Activated naive CD8-positive, alpha-beta T cell (primary cell): ENCODE measurements around the gene GGA2.
"Not testable (repeated sequence)": the region's sequence is repeated elsewhere in the genome, so short reads cannot be mapped to it uniquely, and the experiment has no call there.

Source experiments
- H3K27ac Mint-ChIP-seq: one replicate; pipeline ENCODE4 v1.8.0; 2021; ENCODE audit warnings: mixed read lengths
- H3K27me3 Mint-ChIP-seq: one replicate; pipeline ENCODE4 v1.8.0; 2021; ENCODE audit warnings: mixed read lengths
- H3K36me3 Mint-ChIP-seq: one replicate; pipeline ENCODE4 v1.8.0; 2021; ENCODE audit warnings: mixed read lengths
- H3K4me1 Mint-ChIP-seq: one replicate; pipeline ENCODE4 v1.8.0; 2021; ENCODE audit warnings: low read depth, mixed read lengths
- H3K4me3 Mint-ChIP-seq: one replicate; pipeline ENCODE4 v1.8.0; 2021; ENCODE audit warnings: mild to moderate bottlenecking, mixed read lengths
- H3K9me3 Mint-ChIP-seq: one replicate; pipeline ENCODE4 v1.8.0; 2021; ENCODE audit warnings: low read depth, mixed read lengths

Gene GGA2, protein sequence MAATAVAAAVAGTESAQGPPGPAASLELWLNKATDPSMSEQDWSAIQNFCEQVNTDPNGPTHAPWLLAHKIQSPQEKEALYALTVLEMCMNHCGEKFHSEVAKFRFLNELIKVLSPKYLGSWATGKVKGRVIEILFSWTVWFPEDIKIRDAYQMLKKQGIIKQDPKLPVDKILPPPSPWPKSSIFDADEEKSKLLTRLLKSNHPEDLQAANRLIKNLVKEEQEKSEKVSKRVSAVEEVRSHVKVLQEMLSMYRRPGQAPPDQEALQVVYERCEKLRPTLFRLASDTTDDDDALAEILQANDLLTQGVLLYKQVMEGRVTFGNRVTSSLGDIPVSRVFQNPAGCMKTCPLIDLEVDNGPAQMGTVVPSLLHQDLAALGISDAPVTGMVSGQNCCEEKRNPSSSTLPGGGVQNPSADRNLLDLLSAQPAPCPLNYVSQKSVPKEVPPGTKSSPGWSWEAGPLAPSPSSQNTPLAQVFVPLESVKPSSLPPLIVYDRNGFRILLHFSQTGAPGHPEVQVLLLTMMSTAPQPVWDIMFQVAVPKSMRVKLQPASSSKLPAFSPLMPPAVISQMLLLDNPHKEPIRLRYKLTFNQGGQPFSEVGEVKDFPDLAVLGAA

DNA sequence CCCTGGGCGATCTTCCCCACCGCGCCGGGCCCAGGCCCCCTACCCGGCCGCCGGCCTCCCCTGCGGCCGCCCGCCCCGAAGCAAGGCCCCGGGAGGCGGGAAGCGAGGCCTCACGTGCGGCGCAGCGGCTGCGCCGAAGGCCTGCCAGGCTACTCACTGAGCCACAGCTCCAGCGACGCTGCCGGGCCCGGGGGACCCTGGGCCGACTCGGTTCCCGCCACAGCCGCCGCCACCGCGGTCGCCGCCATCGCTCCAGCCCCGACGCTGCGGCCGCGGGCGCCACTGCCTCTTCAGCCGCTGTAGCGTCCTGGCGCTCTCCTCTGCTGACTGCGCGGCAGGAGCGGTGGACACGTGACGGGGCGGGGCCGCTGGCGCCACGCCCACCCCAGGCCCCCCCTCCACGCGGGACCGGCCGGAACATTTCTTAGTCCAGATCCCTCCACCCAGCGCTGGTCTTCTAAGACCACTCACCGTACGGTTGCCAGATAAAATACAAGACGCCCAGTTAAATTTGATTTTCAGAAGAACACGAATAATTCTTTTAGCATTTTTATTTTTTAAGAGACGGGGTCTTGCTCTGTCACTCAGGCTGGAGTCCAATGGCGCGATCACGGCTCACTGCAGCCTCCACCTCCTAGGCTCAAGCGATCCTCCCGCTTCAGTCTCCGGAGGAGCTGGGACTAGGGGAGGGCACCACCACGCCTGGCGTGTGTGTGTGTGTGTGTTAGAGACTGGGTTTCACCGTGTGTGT is at the start of gene GGA2:
Gene GGA2, minus strand, starts transcription at position 331 of the 751 bp plus-strand sequence. Its CDS starts 83 bp downstream, at position 248.
- H3K9me3 Mint-ChIP-seq = no peaks in the 10 kb centered on the region
- H3K4me3 Mint-ChIP-seq = peak within 1 kb of the TSS; percentile 93
- H3K27ac Mint-ChIP-seq = peak within 1 kb of the TSS; percentile 90
- peaks cover 59% of the 10 kb centered on the region for H3K4me1 Mint-ChIP-seq
- no peaks in the 10 kb centered on the region for H3K27me3 Mint-ChIP-seq
- H3K36me3 Mint-ChIP-seq = peaks cover 8% of the 10 kb centered on the region

DNA sequence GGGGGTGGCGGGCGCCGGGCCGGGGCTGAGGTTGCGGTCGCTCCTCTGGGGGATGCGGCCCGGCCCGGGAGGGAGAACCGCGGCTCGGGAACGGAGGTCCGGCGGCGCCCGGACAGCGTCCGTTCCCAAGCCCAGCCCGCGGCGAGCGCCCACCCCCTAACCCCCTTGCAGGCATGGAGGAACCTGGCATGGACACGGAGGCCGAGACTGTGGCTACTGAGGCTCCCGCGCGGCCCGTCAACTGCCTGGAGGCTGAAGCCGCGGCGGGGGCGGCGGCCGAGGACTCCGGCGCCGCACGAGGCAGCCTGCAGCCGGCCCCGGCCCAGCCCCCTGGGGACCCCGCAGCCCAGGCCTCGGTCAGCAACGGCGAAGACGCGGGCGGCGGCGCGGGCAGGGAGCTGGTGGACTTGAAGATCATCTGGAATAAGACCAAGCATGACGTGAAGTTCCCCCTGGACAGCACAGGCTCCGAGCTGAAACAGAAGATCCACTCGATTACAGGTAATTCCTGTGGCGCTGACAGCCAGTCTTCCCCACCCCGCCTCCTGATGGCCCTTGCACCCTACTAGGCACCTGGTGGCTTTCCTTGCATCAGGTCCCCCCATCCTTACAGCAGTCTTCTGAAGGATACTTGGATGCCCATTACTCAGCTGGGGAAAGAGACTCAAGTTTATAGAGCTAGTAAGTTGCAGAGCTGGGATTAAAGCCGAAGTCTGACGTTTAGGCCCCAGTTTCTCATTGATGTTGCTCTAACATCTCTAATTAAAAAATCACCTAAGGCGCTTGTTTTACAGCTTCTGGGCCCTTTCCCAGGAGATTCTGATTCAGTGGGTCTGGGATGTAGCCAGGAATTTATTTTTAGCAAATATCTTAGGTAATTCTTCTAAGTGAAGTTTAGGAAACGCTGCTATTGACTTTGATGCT is 47.7 kb upstream of the GGA2 start:
- Mint-ChIP-seq H3K9me3 (no peaks in the 10 kb centered on the region), H3K4me3 (peak overlapping the region; percentile 94), H3K4me1 (peaks cover 40% of the 10 kb centered on the region), H3K27ac (peak overlapping the region; percentile 66), H3K36me3 (no peaks in the 10 kb centered on the region), H3K27me3 (no peaks in the 10 kb centered on the region)

DNA sequence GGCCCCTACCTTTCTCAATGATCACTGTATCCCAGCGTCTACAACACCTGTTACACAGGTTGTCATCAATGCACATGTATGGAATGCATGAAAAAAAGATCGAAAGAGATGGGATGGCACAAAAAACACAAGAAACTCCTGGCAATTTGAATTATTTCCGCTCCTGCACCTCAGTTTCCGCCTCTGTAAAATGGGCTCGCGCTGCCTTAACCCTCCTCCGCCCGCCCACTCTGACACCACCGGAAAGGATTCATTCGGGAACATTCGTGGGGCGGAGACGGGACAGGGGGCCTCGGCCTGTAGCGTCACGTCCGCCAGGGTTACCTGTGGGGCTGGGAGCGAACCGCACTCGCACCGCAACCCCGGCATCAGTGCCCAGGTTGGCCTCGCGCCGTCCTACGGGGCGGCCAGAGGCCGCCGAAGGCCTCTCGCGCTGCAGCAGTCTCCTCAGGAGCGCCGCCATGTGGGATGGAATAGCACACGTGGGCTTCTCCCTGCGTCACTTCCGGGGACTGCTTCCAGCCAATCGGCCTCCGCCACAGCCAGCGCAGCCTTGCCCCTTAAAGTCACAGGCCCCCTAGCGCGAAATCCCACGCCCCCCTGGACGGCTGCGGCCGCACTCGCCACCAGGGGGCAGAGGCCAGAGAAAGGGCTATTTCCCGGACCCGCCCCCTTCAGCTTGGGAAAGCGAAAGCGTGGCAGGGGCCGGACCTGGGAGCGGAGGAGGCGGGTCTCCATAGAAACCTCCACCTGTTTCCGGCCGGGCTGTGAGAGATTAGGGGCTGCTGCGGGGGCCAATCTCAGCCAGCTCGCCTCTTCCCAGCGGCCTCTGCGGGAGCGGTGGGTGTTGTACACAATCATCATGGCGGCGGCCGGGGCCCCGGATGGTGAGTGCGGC is 46.8 kb upstream of the GGA2 start, which contains the start of the genes EARS2 and UBFD1:
Gene EARS2, minus strand, starts transcription at position 470 of the 898 bp plus-strand sequence. Its CDS starts 7 bp downstream, at position 463.
Gene UBFD1, plus strand, starts transcription at position 847 of the 898 bp plus-strand sequence. Its CDS starts 16 bp downstream, at position 863.
- peaks cover 40% of the 10 kb centered on the region for H3K4me1 Mint-ChIP-seq
- H3K27ac Mint-ChIP-seq = peak within 1 kb of the TSS; percentile 96
- H3K9me3 Mint-ChIP-seq = no peaks in the 10 kb centered on the region
- peak within 1 kb of the TSS; percentile 94 for H3K4me3 Mint-ChIP-seq
- H3K27me3 Mint-ChIP-seq = no peaks in the 10 kb centered on the region
- no peaks in the 10 kb centered on the region for H3K36me3 Mint-ChIP-seq

DNA sequence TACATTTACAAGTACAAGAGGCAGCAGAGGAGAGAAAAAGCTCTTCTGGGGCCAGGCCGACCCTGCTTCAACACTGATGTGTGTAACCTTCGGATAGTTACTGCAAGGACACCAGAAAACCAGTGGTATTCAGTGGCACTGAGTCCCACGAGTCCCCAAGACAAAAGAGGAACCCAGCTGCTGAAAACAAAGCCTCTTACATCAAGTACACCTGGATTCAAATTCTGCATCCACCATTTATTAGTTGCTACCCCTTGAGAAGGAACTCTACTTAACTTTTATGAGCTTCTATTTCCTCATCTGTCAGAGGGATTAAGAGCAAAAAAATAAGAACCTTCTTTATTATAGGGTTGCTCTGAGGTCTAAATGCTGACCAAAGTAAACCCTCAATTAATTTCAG is 44.2 kb upstream of the GGA2 start:
- H3K36me3 Mint-ChIP-seq = peaks cover 3% of the 10 kb centered on the region
- no peak overlapping the region for H3K4me3 Mint-ChIP-seq
- H3K9me3 Mint-ChIP-seq = no peaks in the 10 kb centered on the region
- H3K27ac Mint-ChIP-seq = peak overlapping the region; percentile 43
- H3K4me1 Mint-ChIP-seq = peaks cover 31% of the 10 kb centered on the region
- no peaks in the 10 kb centered on the region for H3K27me3 Mint-ChIP-seq

DNA sequence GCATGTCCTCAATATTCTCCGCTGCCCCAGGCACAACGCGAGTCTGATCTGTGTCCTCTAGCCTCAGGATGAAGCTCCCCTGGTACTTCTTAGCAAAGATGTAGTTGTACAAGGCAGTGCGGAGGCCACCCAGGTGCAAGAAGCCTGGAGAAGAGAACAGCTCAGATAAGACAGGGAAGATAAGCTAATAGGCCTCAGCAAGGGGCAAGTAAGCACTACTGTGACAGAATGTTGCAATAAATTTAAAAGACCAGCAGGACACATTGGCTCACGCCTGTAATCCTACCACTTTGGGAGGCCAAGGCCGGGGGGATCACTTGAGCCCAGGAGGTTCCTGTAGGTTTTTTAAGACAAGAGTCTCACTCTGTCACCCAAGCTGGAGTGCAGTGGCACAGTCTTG is 41.9 kb upstream of the GGA2 start:
- peaks cover 5% of the 10 kb centered on the region for H3K36me3 Mint-ChIP-seq
- H3K27ac Mint-ChIP-seq = no peak overlapping the region
- no peak overlapping the region for H3K4me3 Mint-ChIP-seq
- no peaks in the 10 kb centered on the region for H3K27me3 Mint-ChIP-seq
- no peaks in the 10 kb centered on the region for H3K9me3 Mint-ChIP-seq
- H3K4me1 Mint-ChIP-seq = peaks cover 19% of the 10 kb centered on the region

DNA sequence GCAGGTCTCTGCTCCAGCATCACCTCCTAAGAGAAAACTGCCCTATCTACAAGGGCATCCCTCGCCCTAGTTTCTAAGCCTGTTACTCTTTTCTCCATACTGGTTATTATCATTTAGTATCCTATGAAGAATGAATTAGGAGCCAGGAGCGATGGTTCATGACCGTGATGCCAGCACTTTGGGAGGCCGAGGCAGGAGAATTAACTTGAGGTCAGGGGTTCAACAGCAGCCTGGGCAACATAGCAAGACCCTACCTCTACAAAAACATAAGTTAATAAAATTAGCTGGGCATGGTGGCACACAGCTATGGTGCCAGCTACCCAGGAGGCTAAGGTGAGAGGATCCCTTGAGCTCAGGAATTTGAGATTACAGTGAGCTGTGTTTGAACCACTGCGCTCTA is 39.6 kb upstream of the GGA2 start:
- H3K27ac Mint-ChIP-seq = no peak overlapping the region
- H3K4me1 Mint-ChIP-seq = peaks cover 5% of the 10 kb centered on the region
- no peaks in the 10 kb centered on the region for H3K27me3 Mint-ChIP-seq
- H3K9me3 Mint-ChIP-seq = no peaks in the 10 kb centered on the region
- peaks cover 5% of the 10 kb centered on the region for H3K36me3 Mint-ChIP-seq
- no peak overlapping the region for H3K4me3 Mint-ChIP-seq

DNA sequence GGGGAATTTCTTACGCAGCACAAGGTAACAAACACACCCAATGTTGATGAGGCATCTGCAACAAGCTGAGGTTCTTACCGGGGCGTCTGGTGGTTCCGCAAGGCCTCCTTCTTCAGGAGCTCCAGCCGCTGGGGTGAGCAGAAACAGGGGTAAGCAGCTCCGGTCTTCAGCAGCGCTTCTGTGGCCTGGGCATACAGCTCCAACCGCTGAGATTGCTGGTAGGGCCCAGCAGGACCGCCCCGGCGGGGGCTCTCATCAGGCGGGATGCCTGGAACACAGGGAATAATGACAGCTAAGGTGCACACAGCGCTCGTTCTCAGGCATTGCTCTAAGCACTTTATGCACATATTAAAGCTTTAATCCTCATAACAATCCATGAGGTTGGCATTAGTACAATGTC is 34.1 kb upstream of the GGA2 start:
- no peaks in the 10 kb centered on the region for H3K4me1 Mint-ChIP-seq
- H3K36me3 Mint-ChIP-seq = peaks cover 7% of the 10 kb centered on the region
- H3K27ac Mint-ChIP-seq = no peak overlapping the region
- no peaks in the 10 kb centered on the region for H3K9me3 Mint-ChIP-seq
- no peaks in the 10 kb centered on the region for H3K27me3 Mint-ChIP-seq
- no peak overlapping the region for H3K4me3 Mint-ChIP-seq

DNA sequence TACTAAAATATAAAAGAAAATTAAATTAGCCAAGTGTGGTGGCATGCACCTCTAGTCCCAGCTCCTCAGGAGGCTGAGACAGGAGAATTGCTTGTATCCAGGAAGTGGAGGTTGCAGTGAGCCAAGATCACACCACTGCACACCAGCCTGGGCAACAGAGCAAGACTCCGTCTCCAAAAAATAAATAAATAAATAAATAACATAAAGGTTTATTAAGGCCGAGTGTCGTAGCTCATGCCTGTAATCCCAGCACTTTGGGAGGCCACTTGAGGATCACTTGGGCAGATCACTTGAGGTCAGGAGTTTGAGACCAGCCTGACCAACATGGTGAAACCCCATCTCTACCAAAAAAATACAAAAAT is 30.5 kb upstream of the GGA2 start:
- not testable (repeated sequence) for H3K27ac Mint-ChIP-seq, H3K36me3 Mint-ChIP-seq, H3K4me3 Mint-ChIP-seq, H3K27me3 Mint-ChIP-seq, H3K4me1 Mint-ChIP-seq, H3K9me3 Mint-ChIP-seq

DNA sequence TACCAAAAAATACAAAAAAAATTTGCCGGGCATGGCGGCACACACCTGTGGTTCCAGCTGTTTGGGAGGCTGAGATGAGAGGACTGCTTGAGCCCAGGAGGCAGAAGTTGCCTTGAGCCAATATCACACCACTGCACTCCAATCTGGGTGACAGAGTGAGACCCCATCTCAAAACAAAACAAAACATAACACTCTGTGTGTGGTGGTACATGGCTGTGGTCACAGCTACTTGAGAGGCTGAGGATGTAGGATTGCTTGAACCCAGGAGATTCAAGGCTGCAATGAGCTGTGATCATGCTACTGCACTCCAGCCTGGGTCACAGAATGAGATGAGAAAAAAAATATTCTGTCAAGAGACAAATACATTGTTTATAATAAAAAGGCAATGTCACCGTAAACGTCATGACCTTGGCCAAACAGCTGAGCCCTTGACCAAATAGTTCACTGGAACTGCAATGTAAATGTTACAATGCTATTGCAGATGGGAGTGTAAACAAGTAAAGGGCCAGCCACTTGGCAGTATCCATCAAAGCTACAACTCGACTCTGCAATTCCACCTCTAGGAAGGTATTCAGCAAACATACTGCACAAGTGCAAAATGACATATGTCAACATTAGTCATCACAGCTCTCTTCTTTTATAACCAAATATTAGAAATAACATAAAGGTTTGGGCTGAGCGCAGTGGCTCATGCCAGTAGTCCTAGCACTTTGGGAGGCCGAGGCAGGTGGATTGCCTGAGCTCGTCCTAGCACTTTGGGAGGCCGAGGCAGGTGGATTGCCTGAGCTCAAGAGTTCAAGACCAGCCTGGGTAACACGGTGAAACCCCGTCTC is 29.9 kb upstream of the GGA2 start:
- Mint-ChIP-seq H3K27ac (no peak overlapping the region), H3K4me3 (no peak overlapping the region), H3K9me3 (no peaks in the 10 kb centered on the region), H3K27me3 (no peaks in the 10 kb centered on the region), H3K36me3 (peaks cover 5% of the 10 kb centered on the region), H3K4me1 (peaks cover 5% of the 10 kb centered on the region)

DNA sequence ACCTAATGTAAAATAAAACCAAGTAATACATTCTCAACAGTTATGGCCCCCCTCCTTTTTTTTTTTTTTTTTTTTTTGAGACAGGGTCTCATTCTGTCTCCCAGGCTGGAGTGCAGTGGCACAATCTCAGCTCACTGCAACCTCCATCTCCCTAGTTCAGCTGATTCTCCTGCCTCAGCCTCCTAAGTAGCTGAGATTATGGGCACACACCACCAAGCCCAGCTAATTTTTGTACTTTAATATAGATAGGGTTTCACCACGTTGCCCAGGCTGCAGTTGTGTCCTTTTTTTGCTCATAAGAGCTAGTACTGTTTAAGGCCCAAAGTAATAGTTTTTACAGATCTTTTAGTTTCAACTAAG is 28.6 kb upstream of the GGA2 start:
- Mint-ChIP-seq H3K4me3 (no peak overlapping the region), H3K36me3 (peaks cover 10% of the 10 kb centered on the region), H3K4me1 (peaks cover 5% of the 10 kb centered on the region), H3K9me3 (no peaks in the 10 kb centered on the region), H3K27me3 (no peaks in the 10 kb centered on the region), H3K27ac (peak overlapping the region; percentile 28)

DNA sequence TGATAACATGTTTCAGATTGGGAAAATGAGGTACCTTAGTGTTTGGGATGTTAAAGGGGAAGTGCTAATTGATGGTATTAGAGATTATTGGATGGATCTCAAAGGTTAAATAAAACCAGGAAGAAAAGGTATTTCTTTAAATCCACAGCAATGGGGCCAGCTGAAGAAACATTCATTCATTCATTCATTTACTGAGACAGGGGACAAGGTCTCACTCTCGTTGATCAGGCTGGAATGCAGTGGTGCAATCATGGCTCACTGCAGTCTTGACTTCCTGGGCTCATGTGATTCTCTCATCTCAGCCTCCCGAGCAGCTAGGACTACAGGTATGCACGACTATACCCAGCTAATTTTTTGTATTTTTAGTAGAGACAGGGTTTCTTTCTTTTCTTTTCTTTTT is 27.1 kb upstream of the GGA2 start:
- Mint-ChIP-seq H3K27ac (no peak overlapping the region), H3K9me3 (no peaks in the 10 kb centered on the region), H3K27me3 (no peaks in the 10 kb centered on the region), H3K4me3 (no peak overlapping the region), H3K4me1 (peaks cover 5% of the 10 kb centered on the region), H3K36me3 (peaks cover 9% of the 10 kb centered on the region)

DNA sequence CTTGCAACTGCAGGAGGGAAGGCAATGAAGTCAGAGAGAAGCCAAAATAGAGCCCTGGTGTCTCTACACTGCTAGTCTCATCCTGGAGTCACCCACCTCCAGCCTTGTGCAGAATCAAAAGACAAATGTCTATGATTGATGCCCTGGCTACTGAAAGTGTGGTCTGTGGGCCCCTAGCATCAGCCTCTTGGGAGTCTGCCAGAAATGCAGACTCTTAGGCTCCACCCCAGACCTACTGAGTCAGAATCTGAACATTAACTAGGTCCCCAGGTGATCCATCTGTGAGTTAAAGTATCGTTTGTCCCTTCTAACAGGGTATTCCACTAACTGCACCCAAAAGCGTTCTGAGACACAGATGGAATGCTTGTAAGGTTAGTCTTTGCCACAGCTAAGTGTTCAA is 25.6 kb upstream of the GGA2 start:
- H3K27ac Mint-ChIP-seq = no peak overlapping the region
- no peaks in the 10 kb centered on the region for H3K9me3 Mint-ChIP-seq
- peaks cover 6% of the 10 kb centered on the region for H3K36me3 Mint-ChIP-seq
- H3K4me1 Mint-ChIP-seq = peaks cover 5% of the 10 kb centered on the region
- H3K4me3 Mint-ChIP-seq = no peak overlapping the region
- H3K27me3 Mint-ChIP-seq = no peaks in the 10 kb centered on the region
